HG03135 (cell line): ENCODE results near the gene KAT2A.

Experiments used
- ATAC-seq: cut with Tn5 transposase; IDR thresholded peaks from one replicate; pipeline ENCODE4 v1.9.1; 2021; ENCODE audit warnings: mild to moderate bottlenecking, moderate library complexity; ENCODE audit not compliant: unreplicated experiment

KAT2A gene

GRCh38 chr17:42096360-42097111, 24.6 kb downstream of the KAT2A start:
- no peak for ATAC-seq

GRCh38 chr17:42094375-42095069, 26.6 kb downstream of the KAT2A start:
- no peak for ATAC-seq

GRCh38 chr17:42092939-42093338, 28.2 kb downstream of the KAT2A start:
- no peak for ATAC-seq

GRCh38 chr17:42090964-42091790, 30.0 kb downstream of the KAT2A start:
- no peak for ATAC-seq

- ATAC-seq: no peak
Observed at GRCh38 chr17:42088736-42089135, 32.4 kb downstream of the KAT2A start.

GRCh38 chr17:42087736-42088705, 33.1 kb downstream of the KAT2A start:
- ATAC-seq: no peak

- ATAC-seq: no peak
Observed at GRCh38 chr17:42087042-42087701, 34.0 kb downstream of the KAT2A start.

GRCh38 chr17:42081516-42082129, 39.5 kb downstream of the KAT2A start:
- ATAC-seq: no peak

- ATAC-seq: no peak
Observed at GRCh38 chr17:42079541-42079940, 41.6 kb downstream of the KAT2A start.

GRCh38 chr17:42078396-42079043, 42.6 kb downstream of the KAT2A start:
- no peak for ATAC-seq

- no peak for ATAC-seq
Observed at GRCh38 chr17:42077755-42078154, 43.4 kb downstream of the KAT2A start.

- ATAC-seq: no peak
Observed at GRCh38 chr17:42076797-42077559, 44.2 kb downstream of the KAT2A start.

GRCh38 chr17:42075789-42076188, 45.4 kb downstream of the KAT2A start:
- ATAC-seq: no peak

- no peak for ATAC-seq
Observed at GRCh38 chr17:42072323-42073187, 48.6 kb downstream of the KAT2A start.

GRCh38 chr17:42071810-42072209, 49.4 kb downstream of the KAT2A start:
- no peak for ATAC-seq

GRCh38 chr17:42068979-42069378, 52.2 kb downstream of the KAT2A start:
- no peak for ATAC-seq

- ATAC-seq: no peak
Observed at GRCh38 chr17:42067371-42068091, 53.6 kb downstream of the KAT2A start.
